Left forelimb (tissue), 1 donor: Measurements from ENCODE around the gene CD9.
"Not testable (repeated sequence)": the region's sequence is repeated elsewhere in the genome, so short reads cannot be mapped to it uniquely, and the experiment has no call there.

Experiments
- DNase-seq: peaks from one replicate; pipeline ENCODE4 v3.0.0-alpha.2; 2018; ENCODE audit warnings: low spot score

Gene CD9, protein sequence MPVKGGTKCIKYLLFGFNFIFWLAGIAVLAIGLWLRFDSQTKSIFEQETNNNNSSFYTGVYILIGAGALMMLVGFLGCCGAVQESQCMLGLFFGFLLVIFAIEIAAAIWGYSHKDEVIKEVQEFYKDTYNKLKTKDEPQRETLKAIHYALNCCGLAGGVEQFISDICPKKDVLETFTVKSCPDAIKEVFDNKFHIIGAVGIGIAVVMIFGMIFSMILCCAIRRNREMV

DNA sequence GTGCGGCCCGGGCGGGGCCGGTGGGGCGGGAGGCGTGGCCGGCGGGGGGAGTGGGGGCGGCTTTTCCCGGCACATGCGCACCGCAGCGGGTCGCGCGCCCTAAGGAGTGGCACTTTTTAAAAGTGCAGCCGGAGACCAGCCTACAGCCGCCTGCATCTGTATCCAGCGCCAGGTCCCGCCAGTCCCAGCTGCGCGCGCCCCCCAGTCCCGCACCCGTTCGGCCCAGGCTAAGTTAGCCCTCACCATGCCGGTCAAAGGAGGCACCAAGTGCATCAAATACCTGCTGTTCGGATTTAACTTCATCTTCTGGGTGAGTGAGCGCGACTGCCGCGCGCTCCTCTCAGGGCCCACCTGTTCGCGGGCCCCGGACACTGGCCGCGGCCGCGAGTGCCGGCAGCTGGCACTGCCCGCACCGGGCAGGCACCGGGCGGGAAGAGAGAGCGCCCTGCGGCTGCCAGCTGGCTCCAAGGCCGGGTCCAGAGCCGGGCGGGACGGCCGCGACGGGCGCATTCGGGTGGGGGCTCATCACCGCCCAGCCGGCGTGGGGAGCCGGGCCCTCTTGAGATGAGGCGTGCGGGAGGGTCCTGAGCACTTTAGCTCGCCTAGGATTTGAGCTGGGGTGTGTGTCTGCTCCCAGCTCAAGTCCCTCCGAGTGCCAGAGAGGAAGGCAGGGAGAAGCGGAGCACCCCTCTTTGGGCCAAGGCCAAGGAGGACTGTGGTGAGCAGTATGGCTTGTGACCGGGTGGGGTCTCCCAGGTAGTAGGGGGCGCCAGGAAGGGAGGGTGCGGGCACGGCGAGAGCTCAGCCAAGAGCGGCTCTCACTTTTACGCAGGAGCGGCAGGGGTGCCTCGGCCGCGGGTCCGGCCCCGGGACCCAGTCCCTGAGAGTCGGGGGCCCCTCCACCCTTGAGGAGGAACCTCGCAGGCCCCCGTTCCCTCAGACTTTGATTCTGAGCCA lies at the start of gene CD9:
Gene CD9, plus strand, starts transcription at position 145 of the 957 bp plus-strand sequence. Its CDS starts 100 bp downstream, at position 245.
- peak; percentile 74 for DNase-seq

DNA sequence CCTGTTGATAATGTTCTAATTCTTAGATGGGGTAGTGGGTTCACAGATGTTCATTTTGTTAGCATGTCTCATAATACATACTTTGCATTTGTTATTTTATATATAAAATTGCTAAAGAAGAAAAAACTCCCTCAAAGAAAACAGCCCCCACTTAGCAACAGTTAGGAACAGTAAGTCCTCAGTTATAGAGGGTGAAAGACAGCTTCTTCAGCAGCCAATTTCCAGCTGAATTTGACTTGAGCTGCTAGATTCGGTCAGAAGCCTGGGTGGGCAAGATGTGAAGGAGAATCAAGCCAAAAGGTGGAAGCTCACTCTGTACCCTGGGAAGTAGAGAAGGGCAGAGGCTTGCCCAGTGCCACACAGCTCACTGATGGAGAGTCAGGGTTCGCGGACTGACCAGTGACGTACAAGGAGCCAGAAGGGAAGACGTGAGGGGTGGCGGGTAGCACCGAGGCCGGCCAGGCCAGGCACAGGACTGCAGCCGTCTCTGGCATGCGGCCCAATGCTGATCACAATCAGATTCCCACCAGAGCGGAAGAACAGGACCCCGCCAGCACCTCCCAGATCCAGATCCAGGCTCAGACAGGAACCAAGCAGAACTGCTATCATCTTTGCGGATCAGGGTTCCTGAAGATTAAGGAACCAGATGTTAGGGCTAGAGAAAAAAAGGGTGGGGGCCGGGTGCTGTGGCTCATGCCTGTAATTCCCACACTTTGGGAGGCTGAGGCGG lies 45.3 kb upstream of the CD9 start:
- no peak for DNase-seq

DNA sequence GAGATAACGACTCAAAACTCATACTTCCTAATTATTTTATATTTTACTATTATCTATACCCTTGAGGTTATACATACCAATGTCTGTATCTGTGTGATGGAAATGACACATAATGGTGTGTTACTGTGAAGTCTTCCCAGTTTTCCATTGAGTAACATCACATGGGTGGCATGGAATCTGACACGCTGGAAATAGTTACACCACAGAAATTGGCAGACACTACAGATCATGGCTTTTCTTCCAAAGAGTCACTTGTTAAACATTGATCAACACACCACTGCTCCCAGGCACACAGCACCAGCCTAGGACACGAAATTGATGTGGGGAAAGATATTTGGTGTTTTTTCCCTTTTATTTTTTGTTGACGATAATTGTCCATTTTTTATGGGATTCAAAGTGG lies 42.7 kb upstream of the CD9 start:
- no peak for DNase-seq

DNA sequence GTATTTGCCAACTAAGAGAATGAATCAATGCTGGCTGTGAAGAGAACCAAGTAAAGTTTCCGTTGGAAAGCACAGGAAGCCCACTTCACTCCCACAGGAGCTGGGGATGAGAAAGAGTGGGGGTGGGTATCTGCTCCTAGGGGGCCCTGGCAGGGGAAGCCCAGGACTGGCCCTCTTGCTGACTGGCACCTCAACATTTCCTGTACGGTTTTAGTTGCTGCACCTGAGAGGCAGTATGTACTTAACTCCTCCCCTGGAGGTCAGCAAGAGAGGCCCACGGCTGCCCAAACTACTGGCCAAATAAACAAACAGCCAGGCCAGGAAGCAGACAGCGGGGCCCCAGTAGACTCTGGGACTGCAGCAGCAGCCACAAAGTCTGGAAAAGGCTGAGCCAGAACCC lies 41.9 kb upstream of the CD9 start:
- DNase-seq = no peak

DNA sequence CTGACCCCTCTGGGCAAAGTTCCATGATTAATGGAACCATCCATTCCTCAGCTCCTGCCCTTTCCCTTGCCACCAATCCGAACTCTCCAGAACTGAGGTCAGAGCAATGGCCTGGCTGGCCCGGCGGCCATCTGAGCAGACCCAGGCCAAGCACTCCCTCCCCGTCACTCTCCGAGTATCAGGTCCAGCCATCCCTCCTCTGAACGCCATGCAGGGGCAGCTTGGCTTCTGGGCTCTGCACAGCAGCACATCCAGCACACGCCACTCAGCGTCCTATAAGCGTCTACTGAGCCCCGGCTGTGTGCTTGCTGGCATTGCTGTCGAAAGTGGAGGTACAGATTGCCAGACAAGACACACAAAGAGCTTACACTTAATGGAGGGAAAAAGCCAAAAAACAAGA lies 41.5 kb upstream of the CD9 start:
- no peak for DNase-seq

GRCh38 chr12:6159166-6160011 lies 40.8 kb upstream of the CD9 start:
- not testable (repeated sequence) for DNase-seq

DNA sequence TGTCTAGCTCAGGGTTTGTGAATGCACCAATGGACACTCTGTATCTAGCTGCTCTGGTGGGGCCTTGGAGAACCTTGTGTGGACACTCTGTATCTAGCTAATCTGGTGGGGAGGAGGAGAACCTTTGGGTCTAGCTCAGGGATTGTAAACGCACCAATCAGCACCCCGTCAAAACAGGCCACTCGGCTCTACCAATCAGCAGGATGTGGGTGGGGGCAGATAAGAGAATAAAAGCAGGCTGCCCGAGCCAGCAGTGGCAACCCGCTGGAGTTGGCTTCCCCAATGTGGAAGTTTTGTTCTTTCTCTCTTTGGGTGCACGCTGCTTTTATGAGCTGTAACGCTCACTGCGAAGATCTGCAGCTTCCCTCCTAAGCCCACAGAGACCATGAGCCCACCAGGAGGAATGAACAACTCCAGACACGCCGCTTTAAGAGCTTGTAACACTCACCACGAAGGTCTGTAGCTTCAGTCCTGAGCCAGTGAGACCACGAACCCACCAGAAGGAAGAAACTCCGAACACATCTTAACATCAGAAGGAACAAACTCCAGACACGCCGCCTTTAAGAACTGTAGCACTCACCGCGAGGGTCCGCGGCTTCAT lies 40.1 kb upstream of the CD9 start:
- not testable (repeated sequence) for DNase-seq

GRCh38 chr12:6161124-6161882 lies 38.9 kb upstream of the CD9 start:
- no peak for DNase-seq

GRCh38 chr12:6163416-6164060 lies 36.7 kb upstream of the CD9 start:
- no peak for DNase-seq

- no peak for DNase-seq
Observed at GRCh38 chr12:6165395-6165794, 34.8 kb upstream of the CD9 start.

DNA sequence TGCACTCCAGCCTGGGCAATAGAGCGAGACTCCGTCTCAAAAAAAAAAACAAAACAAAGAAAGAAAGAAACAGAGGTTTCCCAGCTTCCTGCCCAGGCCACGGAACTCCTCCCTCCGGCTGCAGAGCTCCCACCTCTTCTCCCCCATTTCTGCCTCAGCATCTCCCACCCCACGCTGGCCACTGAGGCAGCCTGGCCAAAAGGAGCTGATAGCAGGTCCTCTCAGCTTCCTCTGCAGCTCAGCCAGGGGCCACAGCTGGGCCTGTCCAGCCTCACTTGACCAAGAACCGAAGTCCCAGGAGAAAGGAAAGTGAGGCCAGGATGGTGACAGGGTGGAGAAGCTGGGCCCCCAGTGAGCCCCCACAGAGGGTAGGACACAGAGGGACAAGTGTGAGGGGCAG lies 33.4 kb upstream of the CD9 start:
- no peak for DNase-seq

GRCh38 chr12:6167327-6168280 lies 32.6 kb upstream of the CD9 start:
- DNase-seq = no peak

- no peak for DNase-seq
Observed at GRCh38 chr12:6171409-6172015, 28.7 kb upstream of the CD9 start.

DNA sequence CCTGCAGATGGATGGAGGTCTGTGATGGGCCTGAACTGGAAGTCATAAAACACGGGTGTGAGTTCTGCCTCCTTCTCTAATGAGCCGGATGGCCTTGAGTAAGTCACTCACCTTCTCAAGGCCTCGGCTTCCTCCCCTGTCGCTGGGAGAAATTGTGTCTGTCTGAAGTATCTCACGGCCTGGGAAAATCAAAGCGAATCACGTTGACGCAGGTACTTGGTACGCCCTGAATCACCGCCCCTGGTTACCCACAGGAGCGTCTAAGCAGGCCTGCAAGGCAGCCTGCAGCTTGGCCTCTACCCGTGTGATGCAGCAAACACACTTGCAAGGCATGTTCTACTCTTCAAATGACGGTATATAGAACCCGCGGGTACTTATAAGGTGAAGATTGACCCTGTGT lies 28.1 kb upstream of the CD9 start:
- no peak for DNase-seq

DNA sequence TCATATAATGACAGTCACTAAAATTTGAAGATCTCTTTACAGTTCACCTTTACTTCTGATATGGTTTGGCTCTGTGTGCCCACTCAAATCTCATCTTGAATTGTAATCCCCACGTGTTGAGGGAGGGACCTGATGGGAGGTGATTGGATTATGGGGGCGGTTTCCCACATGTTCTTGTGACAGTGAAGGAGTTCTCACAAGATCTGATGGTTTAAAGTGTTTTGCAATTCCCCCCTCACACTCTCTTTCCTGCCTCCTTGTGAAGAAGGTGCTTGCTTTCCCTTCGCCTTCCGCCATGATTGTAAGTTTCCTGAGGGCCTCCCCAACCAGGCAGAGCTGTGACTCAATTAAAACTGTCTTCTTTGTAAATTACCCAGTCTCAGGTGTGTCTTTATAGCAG lies 27.3 kb upstream of the CD9 start:
- DNase-seq = no peak

- DNase-seq = no peak
Observed at GRCh38 chr12:6177642-6178358, 22.4 kb upstream of the CD9 start.

DNA sequence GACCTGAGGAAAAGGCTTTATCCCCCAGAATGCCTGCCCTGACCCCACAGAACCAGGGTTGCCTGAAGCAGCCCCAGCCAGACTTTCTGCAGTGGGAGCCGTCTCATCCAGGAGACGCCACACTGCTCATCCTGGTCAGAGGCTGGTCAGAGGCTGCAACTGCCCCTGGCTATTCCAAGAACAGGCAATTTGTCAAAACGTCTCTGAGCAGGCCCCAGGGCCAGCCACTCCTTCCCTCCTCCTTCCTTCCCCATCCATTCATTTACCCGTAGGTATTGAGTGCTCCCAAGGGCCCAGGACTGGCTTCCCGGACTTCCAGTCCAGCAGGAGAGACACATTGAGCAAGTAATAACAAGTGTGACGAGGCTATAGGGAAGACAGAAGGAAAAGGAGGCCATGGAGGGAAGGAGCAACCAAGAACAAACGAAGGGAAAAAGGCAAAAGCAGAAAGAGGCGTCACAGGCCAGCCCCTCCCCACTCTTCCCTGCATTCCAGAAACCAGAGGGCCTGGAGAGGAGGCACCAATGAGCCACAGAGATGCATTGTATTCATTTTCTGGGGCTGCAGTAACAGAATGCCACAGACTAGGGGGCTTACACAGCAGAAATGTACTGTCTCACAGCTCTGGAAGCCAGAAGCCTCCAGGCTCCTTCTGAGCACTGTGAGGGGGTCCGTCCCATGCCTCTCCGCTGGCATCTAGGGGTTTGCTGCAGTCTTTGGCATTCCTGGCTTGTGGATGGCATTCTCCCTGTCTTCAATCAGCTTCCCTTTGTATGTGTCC lies 21.0 kb upstream of the CD9 start:
- DNase-seq = no peak
